K562 (cell line): ENCODE data around the gene ARHGAP10. TPM values are rescaled to one million over a fixed set of nuclear protein-coding genes. Genes with fewer than 3 reads are reported as not detected.

Source experiments
- ATAC-seq: fragments of 200-7000 bp; cut with Tn5 transposase; 3 replicates; pipeline ENCODE4 v1.9.1; 2020; ENCODE audit warnings: moderate library complexity
- BruUV-seq: library from RNA; stranded (reverse); fragments of 400-500 nt; replicated peaks from 2 replicates; lab custom pipeline; 2021; lab: Mats Ljungman, UMichigan
- CTCF ChIA-PET: fragments of 300-600 bp; formaldehyde crosslinking; extraction: SDS; loops from one replicate; lab custom pipeline; 2021; ENCODE audit warnings: low intra/inter-chr PET ratio; lab: Yijun Ruan, JAX
- POLR2A ChIA-PET: fragments of 300-600, 350-650 bp; sonication (Branson Sonifier 250); formaldehyde crosslinking; extraction: SDS; loops from one replicate; lab custom pipeline; 2021; ENCODE audit warnings: antibody characterized with exemption, inconsistent platforms; lab: Yijun Ruan, JAX
- DNase-seq, 4 experiments: peaks; one replicate each; pipeline versions ENCODE4 v3.0.0 to v3.0.0-alpha.2; 2011 to 2018; ENCODE audit warnings: low spot score in 3 of 4, mixed read lengths in 3 of 4; ENCODE audit errors: extremely low read depth in 1 of 4
- FAIRE-seq: peaks from 2 replicates; lab custom pipeline; 2011; peaks lifted over from hg19 to GRCh38; lab: Jason Lieb, UNC
- H2AFZ ChIP-seq: 2 replicates; pipeline ENCODE4 v1.6.0; 2011; ENCODE audit warnings: low read depth, low read length, control low read depth, inconsistent platforms
- H3K27ac ChIP-seq: fragments of 200-600 bp; 3 replicates; pipeline ENCODE4 v1.8.0; 2011; ENCODE audit warnings: low read depth, mild to moderate bottlenecking, control low read depth, inconsistent platforms, low read length, moderate library complexity, mixed read lengths; ENCODE audit errors: extremely low read depth
- H3K27me3 ChIP-seq, 2 experiments: fragments of 300-600 bp in 1 of 2; 2 replicates in 1 of 2; 3 replicates in 1 of 2; pipeline versions ENCODE4 v1.6.0 to v1.8.0; 2011; ENCODE audit warnings: inconsistent platforms in 2 of 2, low read length in 2 of 2, mild to moderate bottlenecking in 1 of 2, mixed read lengths in 1 of 2, moderate library complexity in 1 of 2; ENCODE audit not compliant: control insufficient read depth in 2 of 2, insufficient read depth in 2 of 2
- H3K36me3 ChIP-seq: fragments of 300-600 bp; 3 replicates; pipeline ENCODE4 v1.8.0; 2011; ENCODE audit warnings: mild to moderate bottlenecking, low read length, inconsistent platforms; ENCODE audit not compliant: control insufficient read depth, insufficient read depth
- H3K4me1 ChIP-seq, 2 experiments: fragments of 200-600 bp in 1 of 2; replicated peaks in 1 of 2; 2 replicates in 1 of 2; 3 replicates in 1 of 2; pipeline versions ENCODE4 v1.5.1 to v1.8.0; 2011; ENCODE audit warnings: inconsistent platforms in 2 of 2, low read length in 2 of 2, mild to moderate bottlenecking in 1 of 2, mixed read lengths in 1 of 2, moderate library complexity in 1 of 2; ENCODE audit not compliant: control insufficient read depth in 2 of 2, insufficient read depth in 2 of 2
- H3K4me2 ChIP-seq: 2 replicates; pipeline ENCODE4 v1.6.1; 2011; ENCODE audit warnings: low read length, control low read depth, inconsistent platforms, mixed read lengths; ENCODE audit not compliant: insufficient read depth
- H3K4me3 ChIP-seq: fragments of 200-600 bp; sonication (generic), shearing (Covaris generic); 2 replicates; pipeline ENCODE4 v1.5.1; 2016; ENCODE audit warnings: control low read depth, inconsistent platforms
- H3K79me2 ChIP-seq: fragments of 200-600 bp; 3 replicates; pipeline ENCODE4 v1.8.0; 2011; ENCODE audit warnings: low read length, inconsistent platforms; ENCODE audit not compliant: control insufficient read depth, insufficient read depth
- H3K9ac ChIP-seq, 2 experiments: 2 replicates each; pipeline versions ENCODE4 v1.6.0 to v1.6.1; 2011; ENCODE audit warnings: low read depth in 2 of 2, low read length in 2 of 2, control low read depth in 1 of 2, inconsistent platforms in 1 of 2, mild to moderate bottlenecking in 1 of 2, mixed read lengths in 1 of 2; ENCODE audit not compliant: insufficient read depth in 1 of 2
- H3K9me1 ChIP-seq: one replicate; pipeline ENCODE4 v1.6.0; 2011; ENCODE audit warnings: inconsistent platforms, mild to moderate bottlenecking, low read length, moderate library complexity; ENCODE audit not compliant: control insufficient read depth, insufficient read depth
- H3K9me3 ChIP-seq: replicated peaks from 2 replicates; pipeline ENCODE4 v1.5.1; 2011; ENCODE audit warnings: low read depth, low read length, inconsistent platforms; ENCODE audit not compliant: control insufficient read depth, insufficient read depth
- H4K20me1 ChIP-seq: replicated peaks from 2 replicates; pipeline ENCODE4 v1.6.1; 2011; ENCODE audit warnings: low read length, inconsistent platforms, mixed read lengths; ENCODE audit not compliant: control insufficient read depth, insufficient read depth
- CBX3 ChIP-seq, 2 experiments: IDR thresholded peaks; 1 replicate in 1 of 2; 2 replicates in 1 of 2; pipeline ENCODE4 v1.6.1; 2012; ENCODE audit warnings: inconsistent platforms in 2 of 2, low read length in 2 of 2, borderline replicate concordance in 1 of 2, control low read depth in 1 of 2
- EHMT2 ChIP-seq: fragments of 450-650 bp; IDR thresholded peaks from 2 replicates; pipeline ENCODE4 v1.6.1; 2018; ENCODE audit warnings: antibody characterized with exemption
- ETS2 ChIP-seq: IDR thresholded peaks from 2 replicates; pipeline ENCODE4 v1.6.1; 2016; ENCODE audit warnings: borderline replicate concordance, missing genetic modification characterization, mild to moderate bottlenecking, moderate library complexity, missing compliant biosample characterization; ENCODE audit not compliant: poor library complexity, severe bottlenecking
- FOXK1 ChIP-seq: sonication (generic); formaldehyde crosslinking; IDR thresholded peaks from 2 replicates; pipeline ENCODE4 v1.8.0; 2022; ENCODE audit warnings: missing genetic modification reagents, mild to moderate bottlenecking, borderline replicate concordance
- FOXO4 ChIP-seq: fragments of 450-650 bp; formaldehyde crosslinking; IDR thresholded peaks from 2 replicates; pipeline ENCODE4 v1.4.0; 2020; ENCODE audit warnings: mild to moderate bottlenecking, moderate library complexity
- GABPA ChIP-seq: fragments of 200-800 bp; sonication (Bioruptor generic); conservative IDR thresholded peaks from 2 replicates; pipeline ENCODE4 v1.6.1; 2016; ENCODE audit warnings: low read depth, missing genetic modification characterization, missing compliant biosample characterization
- HSF4 ChIP-seq: fragments of 250-450 bp; sonication (Bioruptor Pico); IDR thresholded peaks from 2 replicates; pipeline ENCODE4 v2.1.2; 2022; ENCODE audit warnings: mild to moderate bottlenecking, moderate library complexity, borderline replicate concordance
- MCM7 ChIP-seq, 2 experiments: fragments of 450-650 bp; IDR thresholded peaks; 2 replicates each; pipeline ENCODE4 v1.6.1; 2016 to 2018
- MTA1 ChIP-seq: fragments of 450-650 bp; IDR thresholded peaks from 2 replicates; pipeline ENCODE4 v1.6.1; 2017; ENCODE audit warnings: borderline replicate concordance
- PHTF2 ChIP-seq: fragments of 250-450 bp; sonication (Bioruptor Pico); IDR thresholded peaks from 2 replicates; pipeline ENCODE4 v1.5.0; 2021; ENCODE audit warnings: mild to moderate bottlenecking
- POLR3G ChIP-seq: IDR thresholded peaks from 2 replicates; pipeline ENCODE4 v1.6.1; 2011; ENCODE audit not compliant: insufficient read length, insufficient replicate concordance; ENCODE audit errors: extremely low read depth
- RAD51 ChIP-seq: fragments of 450-650 bp; IDR thresholded peaks from 2 replicates; pipeline ENCODE4 v1.7.1; 2016; ENCODE audit warnings: low read depth, mild to moderate bottlenecking, borderline replicate concordance
- RBM15 ChIP-seq: fragments of 200-400 bp; formaldehyde crosslinking; IDR thresholded peaks from 2 replicates; pipeline ENCODE4 v1.6.1; 2018; ENCODE audit warnings: mild to moderate bottlenecking, low read length, moderate library complexity; ENCODE audit not compliant: insufficient read depth
- RFX1 ChIP-seq: fragments of 450-650 bp; IDR thresholded peaks from 2 replicates; pipeline ENCODE4 v1.6.1; 2016; ENCODE audit warnings: mild to moderate bottlenecking, moderate library complexity
- TAL1 ChIP-seq: fragments of 450-650 bp; IDR thresholded peaks from 2 replicates; pipeline ENCODE4 v1.6.1; 2016; ENCODE audit warnings: mild to moderate bottlenecking
- TEAD1 ChIP-seq, 2 experiments: fragments of 450-650 bp in 1 of 2; sonication (generic) in 1 of 2; formaldehyde crosslinking; IDR thresholded peaks; 2 replicates each; pipeline versions ENCODE4 v1.4.0 to v1.8.0; 2020 to 2022; ENCODE audit warnings: mild to moderate bottlenecking in 2 of 2, missing genetic modification reagents in 1 of 2
- XRCC5 ChIP-seq: fragments of 200-400 bp; formaldehyde crosslinking; IDR thresholded peaks from 2 replicates; pipeline ENCODE4 v1.6.1; 2017; ENCODE audit warnings: low read depth, mild to moderate bottlenecking, low read length
- ZFP91 ChIP-seq: sonication (generic); formaldehyde crosslinking; IDR thresholded peaks from 2 replicates; pipeline ENCODE4 v1.8.0; 2022; ENCODE audit warnings: mild to moderate bottlenecking, missing genetic modification reagents
- ZSCAN29 ChIP-seq: fragments of 450-650 bp; IDR thresholded peaks from 2 replicates; pipeline ENCODE4 v1.6.1; 2017
- WGBS: fragments of 100-300 bp; shearing (Covaris generic); methylation state at CpG from one replicate; pipeline ENCODE4 v1.1.6; 2016; ENCODE audit warnings: low coverage, mixed read lengths; ENCODE audit not compliant: insufficient coverage; ENCODE audit errors: missing lambda C conversion rate; 5-methylcytosine and 5-hydroxymethylcytosine counted together
- in situ Hi-C: fragments of 300-500 bp; cut with MboI; formaldehyde crosslinking; loops from 4 replicates; pipeline ENCODE4 v1.15.0; 2018; ENCODE audit warnings: inconsistent platforms, mixed read lengths
- intact Hi-C: fragments of 100-400 bp; cut with micrococcal nuclease; formaldehyde crosslinking; loops from 2 replicates; pipeline ENCODE4 v1.14.2; 2022
- polyA plus RNA-seq, 8 experiments: library from polyadenylated mRNA; depleted of rRNA in 4 of 8; stranded (reverse) in 5 of 8; unstranded in 3 of 8; fragments of >200 nt; fragmentation: Nextera tagmentation in 2 of 8; fragmentation: Illumina TruSeq in 1 of 8; extraction: Ambion mirVana in 2 of 8; extraction: Trizol in 1 of 8; gene quantifications; 2 replicates each; pipeline versions ENCODE4 v1.2.1 to v1.2.3, GENCODE V29; 2011 to 2014; ENCODE audit warnings: inconsistent platforms in 1 of 8, missing spikeins in 1 of 8
- total RNA-seq, 7 experiments: library from RNA; depleted of rRNA in 6 of 7; stranded (reverse); fragments of >200 nt in 6 of 7; fragmentation: Illumina TruSeq in 2 of 7; extraction: Trizol in 2 of 7; gene quantifications; 2 replicates each; pipeline versions ENCODE4 v1.2.1 to v1.2.3, GENCODE V29; 2011 to 2021; ENCODE audit warnings: low replicate concordance in 1 of 7

Gene ARHGAP10
- total and polyA plus RNA-seq, 9 of the 15 experiments (the other 6 are each of a cell fraction or from before 2014, with no cell fraction given): 0.03 to 0.22 (median 0.06) TPM; not detected in 3

- 2% methylated on average over 7 of the region's 7 CpGs for WGBS
These were observed 81.4 kb downstream of the ARHGAP10 start for GRCh38 chr4:147813109-147813773.

More at GRCh38 chr4:147813109-147813773, 81.4 kb downstream of the ARHGAP10 start:
- Histone ChIP-seq H2AFZ (no peak overlapping the region), H3K9me3 (no peaks in the 10 kb centered on the region), H3K9me1 (no peaks in the 10 kb centered on the region), H3K27me3 (no peaks in the 10 kb centered on the region; a peak in 1 of 5 replicates), H3K27ac (no peak overlapping the region), H3K36me3 (no peaks in the 10 kb centered on the region), H3K79me2 (no peaks in the 10 kb centered on the region), H3K4me3 (no peak overlapping the region), H3K4me1 (no peaks in the 10 kb centered on the region), H4K20me1 (no peaks in the 10 kb centered on the region; the same call in 1 of the 2 replicates), H3K9ac (no peak overlapping the region), H3K4me2 (no peak overlapping the region)
- no peak for ATAC-seq
- in situ Hi-C loops (no loop called here), intact Hi-C loops (no loop called here)
- DNase-seq: no peak
- no peak for FAIRE-seq
- TF ChIP-seq HSF4 (CRISPR knock-in tag) (no peak), POLR3G (no peak), TAL1 (no peak), ETS2 (tag) (no peak), FOXK1 (CRISPR knock-in tag) (no peak), RBM15 (no peak), CBX3 (IDR thresholded peaks at IDR 0.05; ENCODE audit: borderline replicate concordance in 1 of 2, low read length in 2 of 2) (no peak), GABPA (tag) (no peak), ZFP91 (CRISPR knock-in tag) (no peak), FOXO4 (CRISPR knock-in tag) (no peak), RAD51 (no peak), MCM7 (IDR thresholded peaks at IDR 0.05) (no peak), ZSCAN29 (no peak), XRCC5 (no peak), RFX1 (no peak), MTA1 (no peak), TEAD1 (CRISPR knock-in tag; IDR thresholded peaks at IDR 0.05) (no peak), PHTF2 (CRISPR knock-in tag) (no peak), EHMT2 (no peak)
- no TSS peak for BruUV-seq
- CTCF ChIA-PET: no interaction called here
- POLR2A ChIA-PET: no interaction called here
